HG03045 (cell line): ENCODE data around the gene RAPSN.

ENCODE experiments used
- ATAC-seq: cut with Tn5 transposase; IDR thresholded peaks from one replicate; pipeline ENCODE4 v1.9.1; 2021; ENCODE audit warnings: mild to moderate bottlenecking, moderate library complexity; ENCODE audit not compliant: unreplicated experiment

The RAPSN gene

DNA sequence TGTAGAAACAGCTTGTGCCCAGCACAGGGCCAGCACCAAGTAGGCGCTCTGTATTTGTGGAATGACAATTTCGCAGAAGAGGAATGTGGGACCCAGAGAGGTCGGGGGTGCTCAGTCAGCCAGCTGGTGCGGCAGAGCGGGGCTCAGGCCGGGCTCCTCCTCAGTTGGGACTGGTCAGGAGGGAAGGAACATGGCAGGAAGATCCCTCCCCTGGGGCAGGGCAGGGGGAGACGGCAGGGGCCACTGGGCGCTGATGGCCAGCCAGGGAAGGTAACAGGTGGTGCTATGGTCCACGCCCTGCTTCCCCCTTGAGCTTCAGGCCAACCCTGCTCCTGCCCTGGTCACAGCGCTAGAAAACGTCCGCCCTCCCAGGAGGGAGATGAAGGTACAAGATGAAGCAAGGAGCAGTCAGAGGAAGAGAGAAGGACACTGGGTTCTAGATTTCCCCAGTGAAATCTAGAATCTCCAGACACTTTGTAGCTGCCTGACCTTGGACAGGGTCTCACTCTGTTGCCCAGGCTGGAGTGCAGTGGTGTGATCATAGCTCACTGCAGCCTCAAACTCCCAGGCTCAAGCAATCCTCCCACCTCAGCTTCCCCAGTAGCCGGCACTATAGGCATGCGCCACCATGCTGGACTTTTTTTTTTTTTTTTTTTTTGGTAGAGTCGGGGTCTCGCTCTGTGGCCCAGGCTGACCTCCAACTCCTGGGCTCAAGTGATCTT is 57.1 kb downstream of the RAPSN start:
- ATAC-seq = no peak

DNA sequence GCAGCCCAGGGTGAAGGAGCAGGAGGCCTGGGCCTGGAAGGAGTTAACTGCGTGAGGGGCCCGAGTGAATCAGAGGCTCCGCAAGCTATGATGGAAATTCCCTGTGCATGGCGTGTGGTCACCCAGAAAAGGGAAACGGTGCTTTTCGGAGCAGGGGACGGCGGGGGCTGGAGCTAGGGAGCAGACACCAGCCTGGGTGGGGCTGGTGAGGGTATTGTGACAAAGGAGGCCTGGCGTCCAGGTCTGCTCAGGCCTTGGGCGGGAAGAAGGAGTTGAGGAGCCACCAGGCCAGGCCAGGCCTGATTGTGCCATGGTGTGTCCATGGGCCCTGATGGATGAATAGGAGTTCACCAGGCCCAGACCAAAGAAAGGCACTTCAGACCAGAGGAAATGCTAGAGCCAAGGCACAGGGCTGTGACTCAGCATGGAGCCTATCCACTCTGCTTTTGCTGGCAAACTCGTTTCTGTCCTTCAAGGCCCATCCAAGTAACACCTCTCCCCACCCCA is 57.8 kb downstream of the RAPSN start:
- ATAC-seq = no peak

DNA sequence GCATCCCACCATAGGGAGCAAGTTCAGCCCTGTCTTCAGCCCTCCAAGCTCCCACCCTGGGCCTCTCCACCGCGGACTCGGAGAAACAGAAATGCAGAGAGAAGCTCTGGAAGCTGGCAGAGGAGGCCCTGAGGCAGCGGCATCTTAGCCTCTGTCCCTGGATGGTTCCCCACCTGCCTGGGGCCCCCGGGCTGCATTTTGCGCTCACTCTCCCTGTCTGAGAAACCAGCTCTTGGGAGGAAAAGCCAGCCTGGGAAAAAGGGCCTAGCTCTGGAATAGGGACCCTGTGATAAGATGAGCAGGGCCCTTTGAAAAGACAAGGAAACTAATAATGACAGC is 58.5 kb downstream of the RAPSN start:
- no peak for ATAC-seq

DNA sequence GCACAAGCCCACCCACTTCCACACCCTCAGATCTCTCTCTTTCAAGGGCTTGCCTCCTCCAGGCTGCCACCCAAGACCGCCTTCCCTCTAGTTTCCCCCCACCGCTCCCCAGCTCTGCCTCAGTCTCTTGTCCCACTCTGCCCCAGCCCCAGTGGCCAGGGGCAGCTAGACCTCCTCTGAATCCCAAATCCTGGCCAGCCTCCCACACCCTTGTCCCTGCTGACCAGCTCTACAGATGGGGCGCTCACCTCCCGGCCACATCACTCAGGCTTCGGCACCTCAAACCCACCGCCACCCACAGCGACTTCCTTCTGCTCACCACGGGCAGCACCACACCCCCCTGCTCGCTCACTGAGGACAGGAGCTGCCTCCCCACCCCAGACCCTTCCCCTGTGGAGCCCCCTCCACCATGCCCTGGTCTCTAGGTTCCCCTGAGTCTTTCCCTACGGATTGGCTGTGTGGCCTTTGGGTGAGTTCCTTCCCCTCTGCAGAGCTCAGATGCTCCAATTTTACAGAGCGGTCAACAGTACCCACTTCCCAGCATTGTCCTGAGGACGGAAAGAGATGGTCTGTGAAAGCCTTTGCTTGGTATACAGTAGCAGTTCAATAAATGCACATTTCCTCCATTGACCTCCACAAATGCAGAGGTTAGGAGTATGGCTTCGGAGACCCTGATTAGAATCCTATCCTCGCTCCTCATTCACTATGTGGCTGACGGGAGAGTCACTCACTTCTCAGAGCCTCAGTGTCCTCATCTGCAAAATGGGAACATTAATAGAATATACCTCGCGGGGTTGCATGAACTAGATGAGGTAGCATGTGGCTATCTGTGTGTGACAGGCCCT is 59.1 kb downstream of the RAPSN start:
- no peak for ATAC-seq

DNA sequence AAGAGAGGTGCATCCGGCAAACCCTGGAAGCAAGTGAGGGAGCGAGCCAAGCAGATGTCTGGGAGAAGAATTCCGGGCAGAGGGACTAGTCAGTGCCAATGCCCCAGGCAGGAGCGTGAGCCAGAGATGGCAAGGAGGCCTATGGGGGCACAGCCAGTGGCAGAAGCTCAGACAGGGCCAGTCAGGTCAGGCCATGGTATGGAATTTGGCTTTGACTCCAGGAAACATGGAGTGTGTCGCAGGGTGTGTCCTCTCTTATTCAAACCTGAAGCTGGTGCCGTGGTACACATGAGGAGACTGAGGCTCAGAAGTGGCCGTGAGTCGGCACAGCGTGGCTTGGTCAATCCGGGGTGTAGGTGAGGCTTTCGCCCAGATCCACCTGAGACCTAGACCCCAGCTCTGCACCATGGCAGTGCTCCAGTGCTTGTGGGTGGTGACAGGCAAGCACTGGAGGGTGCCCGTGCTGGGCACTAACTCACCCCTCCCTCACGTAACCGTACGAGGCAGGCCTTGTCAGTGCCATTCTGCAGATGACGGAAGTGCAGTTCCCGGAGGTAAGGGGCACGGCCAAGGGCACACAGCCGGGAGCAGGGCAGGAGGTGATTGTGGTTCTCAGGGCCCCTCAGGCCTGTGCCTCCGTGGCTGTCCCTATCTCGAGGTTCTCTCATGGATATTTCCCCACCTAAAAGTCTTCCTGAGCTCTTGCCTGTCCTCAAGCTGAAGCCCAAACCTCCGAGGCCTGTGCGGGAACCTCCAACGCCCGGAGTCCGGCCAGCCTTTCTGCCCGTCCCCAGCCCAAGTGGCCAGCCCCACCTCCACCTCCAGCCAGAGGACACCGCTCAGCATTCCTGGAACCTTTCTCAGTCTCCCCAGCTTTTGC is 60.0 kb downstream of the RAPSN start:
- no peak for ATAC-seq

DNA sequence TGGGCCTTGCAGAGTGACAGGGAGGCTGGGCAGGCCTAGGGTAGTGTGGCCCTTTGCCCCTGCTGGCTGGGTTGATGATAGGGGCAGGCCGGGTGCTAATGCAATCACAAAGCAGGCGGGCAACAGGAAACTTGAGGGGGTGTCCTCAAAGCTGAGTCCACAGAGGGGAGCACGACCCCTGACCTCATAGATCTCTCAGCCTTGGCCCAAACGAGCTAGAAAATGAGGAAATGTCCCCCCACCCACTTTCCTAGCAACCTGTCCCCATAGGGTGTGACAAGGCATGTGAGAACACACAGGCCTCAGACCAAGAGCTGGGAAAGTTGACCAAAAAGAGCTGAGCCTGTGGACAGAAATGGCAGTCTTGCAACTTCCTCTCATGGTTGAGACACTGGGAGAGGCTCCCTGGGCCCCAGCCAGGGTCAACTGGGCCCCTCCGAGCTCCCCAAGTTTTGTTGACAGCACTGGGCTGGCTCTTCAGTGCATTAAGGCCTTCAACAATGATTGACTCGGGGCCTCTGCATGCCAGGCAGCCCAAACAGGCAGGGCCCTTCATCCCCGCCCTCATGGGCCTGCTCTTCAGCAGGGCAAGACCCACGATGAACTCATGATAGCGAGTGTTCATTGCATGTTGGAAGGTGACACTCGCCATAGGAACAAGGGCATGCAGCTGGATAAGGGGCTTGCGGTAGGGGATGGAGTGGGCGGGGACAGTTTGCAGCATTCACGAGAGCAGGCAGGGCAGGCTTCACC is 60.8 kb downstream of the RAPSN start:
- no peak for ATAC-seq
